Measurements from ENCODE around the gene BOK. TPM values are rescaled to one million over a fixed set of nuclear protein-coding genes. Genes with fewer than 3 reads are reported as not detected.

Gene BOK
- total RNA-seq, 1 donor from 2014 or later: 13.8 TPM

DNA sequence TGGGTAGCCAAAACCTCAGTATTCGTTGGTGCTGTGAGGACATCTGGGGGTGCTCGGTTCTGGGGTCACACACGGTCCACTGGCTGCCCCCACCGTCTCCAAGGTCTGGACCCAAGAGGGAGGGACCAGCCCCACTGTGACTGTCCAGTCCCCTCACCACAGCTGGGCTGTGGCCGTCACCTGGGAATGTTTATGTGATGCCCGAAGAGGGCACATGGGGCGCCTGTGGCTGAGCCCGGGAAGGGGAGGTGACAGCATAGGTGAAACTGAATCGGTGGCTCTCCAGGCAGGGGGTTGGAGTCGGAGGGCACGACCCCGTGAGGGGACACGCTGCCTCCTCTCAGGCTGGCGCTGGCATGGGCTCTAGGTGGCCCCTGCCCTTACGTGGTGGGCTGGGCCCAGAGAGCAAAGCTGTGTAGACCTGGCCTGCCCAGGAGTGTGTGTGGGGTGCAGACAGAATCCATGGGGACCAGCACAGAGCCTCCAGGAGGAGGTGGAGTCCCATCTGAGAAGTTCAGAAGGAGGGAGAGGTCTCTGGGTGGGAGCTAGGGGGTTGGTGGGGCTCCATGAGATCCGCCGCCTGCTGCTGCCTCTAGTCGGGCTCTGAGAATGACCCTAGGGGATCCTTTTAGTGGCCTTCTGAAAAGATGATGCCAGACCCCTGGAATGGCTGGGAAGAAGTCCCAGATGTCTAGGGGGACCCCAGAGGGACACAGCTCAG, 1.8 kb downstream of the BOK start:
- Mint-ChIP-seq H3K9me3 (ENCODE audit: unreplicated experiment) (peaks cover 13% of the 10 kb centered on the region), H3K36me3 (ENCODE audit: unreplicated experiment) (peaks cover 19% of the 10 kb centered on the region), H3K4me3 (ENCODE audit: unreplicated experiment) (peak overlapping the region; percentile 57), H3K27ac (ENCODE audit: unreplicated experiment) (no peak overlapping the region), H3K4me1 (ENCODE audit: low read depth, unreplicated experiment) (no peaks in the 10 kb centered on the region), H3K27me3 (ENCODE audit: unreplicated experiment) (peaks cover 13% of the 10 kb centered on the region)
- no peak for DNase-seq
- TF ChIP-seq, protein P1, sequence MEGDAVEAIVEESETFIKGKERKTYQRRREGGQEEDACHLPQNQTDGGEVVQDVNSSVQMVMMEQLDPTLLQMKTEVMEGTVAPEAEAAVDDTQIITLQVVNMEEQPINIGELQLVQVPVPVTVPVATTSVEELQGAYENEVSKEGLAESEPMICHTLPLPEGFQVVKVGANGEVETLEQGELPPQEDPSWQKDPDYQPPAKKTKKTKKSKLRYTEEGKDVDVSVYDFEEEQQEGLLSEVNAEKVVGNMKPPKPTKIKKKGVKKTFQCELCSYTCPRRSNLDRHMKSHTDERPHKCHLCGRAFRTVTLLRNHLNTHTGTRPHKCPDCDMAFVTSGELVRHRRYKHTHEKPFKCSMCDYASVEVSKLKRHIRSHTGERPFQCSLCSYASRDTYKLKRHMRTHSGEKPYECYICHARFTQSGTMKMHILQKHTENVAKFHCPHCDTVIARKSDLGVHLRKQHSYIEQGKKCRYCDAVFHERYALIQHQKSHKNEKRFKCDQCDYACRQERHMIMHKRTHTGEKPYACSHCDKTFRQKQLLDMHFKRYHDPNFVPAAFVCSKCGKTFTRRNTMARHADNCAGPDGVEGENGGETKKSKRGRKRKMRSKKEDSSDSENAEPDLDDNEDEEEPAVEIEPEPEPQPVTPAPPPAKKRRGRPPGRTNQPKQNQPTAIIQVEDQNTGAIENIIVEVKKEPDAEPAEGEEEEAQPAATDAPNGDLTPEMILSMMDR (IDR thresholded peaks at IDR 0.05; ENCODE audit: partially characterized antibody, unreplicated experiment): no peak

DNA sequence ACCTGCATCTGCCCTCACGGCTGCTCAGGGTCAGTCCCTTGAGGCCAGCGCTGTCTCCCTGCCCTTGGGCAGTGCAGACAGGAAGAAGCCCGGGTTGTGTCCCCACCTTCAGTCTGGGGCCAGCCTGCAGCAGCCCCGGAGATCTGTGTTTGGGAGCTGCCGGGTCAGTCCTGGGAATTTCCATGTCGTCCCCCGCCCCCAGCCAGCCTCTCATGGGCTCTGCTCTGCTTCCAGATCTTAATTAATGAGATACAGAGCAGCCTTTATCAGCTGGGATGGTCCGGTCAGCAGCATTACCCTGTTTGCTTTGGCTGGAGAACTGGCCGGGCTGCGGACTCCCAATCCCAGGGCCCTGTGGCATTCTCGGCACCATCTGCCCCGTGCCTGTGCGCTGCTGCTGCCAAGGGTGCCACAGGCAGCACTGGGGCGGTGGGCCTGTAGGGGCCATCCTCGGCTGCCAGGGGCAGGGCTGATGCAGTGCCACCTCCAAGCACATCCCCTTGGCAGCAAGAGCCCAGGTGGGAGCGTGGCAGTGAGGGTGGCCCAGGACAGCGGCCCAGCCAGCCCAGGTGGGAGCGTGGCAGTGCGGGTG, 2.4 kb downstream of the BOK start:
- H3K4me3 Mint-ChIP-seq (ENCODE audit: unreplicated experiment): no peak overlapping the region
- H3K27ac Mint-ChIP-seq (ENCODE audit: unreplicated experiment): no peak overlapping the region
- TF ChIP-seq, protein P1 (IDR thresholded peaks at IDR 0.05; ENCODE audit: partially characterized antibody, unreplicated experiment): no peak
- H3K36me3 Mint-ChIP-seq (ENCODE audit: unreplicated experiment): peaks cover 19% of the 10 kb centered on the region
- H3K9me3 Mint-ChIP-seq (ENCODE audit: unreplicated experiment): peaks cover 11% of the 10 kb centered on the region
- peaks cover 12% of the 10 kb centered on the region for H3K27me3 Mint-ChIP-seq (ENCODE audit: unreplicated experiment)
- H3K4me1 Mint-ChIP-seq (ENCODE audit: low read depth, unreplicated experiment): no peaks in the 10 kb centered on the region
- no peak for DNase-seq

DNA sequence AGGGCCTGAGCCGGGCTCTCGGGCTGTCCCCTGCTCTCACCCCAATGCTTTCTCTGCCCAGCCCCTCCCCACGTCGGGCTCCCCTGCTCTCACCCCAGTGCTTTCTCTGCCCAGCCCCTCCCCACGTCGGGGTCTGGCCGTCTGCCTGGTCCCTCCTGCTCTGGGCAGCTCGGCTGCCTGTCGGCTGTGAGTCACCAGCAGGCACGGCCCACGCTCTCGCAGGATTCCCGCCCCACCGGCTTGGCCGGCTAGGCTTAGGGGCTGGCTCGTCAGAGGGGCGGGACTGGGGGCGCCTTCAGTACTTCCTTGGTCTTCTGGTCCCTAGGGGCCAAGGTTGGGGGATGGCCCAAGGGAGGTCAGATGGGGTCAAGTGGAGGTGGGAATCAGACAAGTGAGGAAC, 3.3 kb downstream of the BOK start:
- H3K27ac Mint-ChIP-seq (ENCODE audit: unreplicated experiment): no peak overlapping the region
- H3K36me3 Mint-ChIP-seq (ENCODE audit: unreplicated experiment): peaks cover 16% of the 10 kb centered on the region
- DNase-seq: no peak
- peaks cover 12% of the 10 kb centered on the region for H3K27me3 Mint-ChIP-seq (ENCODE audit: unreplicated experiment)
- H3K4me1 Mint-ChIP-seq (ENCODE audit: low read depth, unreplicated experiment): no peaks in the 10 kb centered on the region
- TF ChIP-seq, protein P1 (IDR thresholded peaks at IDR 0.05; ENCODE audit: partially characterized antibody, unreplicated experiment): no peak
- peaks cover 11% of the 10 kb centered on the region for H3K9me3 Mint-ChIP-seq (ENCODE audit: unreplicated experiment)
- no peak overlapping the region for H3K4me3 Mint-ChIP-seq (ENCODE audit: unreplicated experiment)

DNA sequence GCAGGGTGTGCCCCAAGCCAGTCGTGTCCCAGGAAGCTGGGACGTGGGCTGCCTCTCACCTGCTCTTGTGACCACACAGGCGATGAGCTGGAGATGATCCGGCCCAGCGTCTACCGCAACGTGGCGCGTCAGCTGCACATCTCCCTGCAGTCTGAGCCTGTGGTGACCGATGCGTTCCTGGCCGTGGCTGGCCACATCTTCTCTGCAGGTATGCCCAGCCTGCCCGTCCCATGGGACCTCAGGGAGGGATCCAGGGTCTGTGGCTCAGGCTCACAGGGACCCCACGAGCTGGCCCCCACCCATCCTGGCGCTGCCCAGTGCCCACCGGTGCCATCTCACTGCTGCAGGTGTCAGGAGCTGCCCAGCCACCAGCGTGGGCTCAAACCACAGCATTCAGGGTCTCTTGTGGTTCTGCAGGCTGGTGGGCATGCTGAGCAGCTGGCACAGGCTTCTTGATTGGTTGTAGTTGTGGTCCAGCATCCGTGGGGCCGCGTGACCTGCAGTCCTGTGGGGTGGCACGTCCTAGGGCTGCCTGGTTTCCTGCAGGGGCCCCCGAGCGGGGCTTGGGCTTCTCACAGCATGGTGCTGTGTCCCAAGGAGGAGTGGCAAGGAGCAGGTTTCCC, 3.8 kb downstream of the BOK start:
- DNase-seq: no peak
- Mint-ChIP-seq H3K9me3 (ENCODE audit: unreplicated experiment) (peaks cover 9% of the 10 kb centered on the region), H3K4me1 (ENCODE audit: low read depth, unreplicated experiment) (no peaks in the 10 kb centered on the region), H3K27ac (ENCODE audit: unreplicated experiment) (no peak overlapping the region), H3K27me3 (ENCODE audit: unreplicated experiment) (peaks cover 12% of the 10 kb centered on the region), H3K4me3 (ENCODE audit: unreplicated experiment) (no peak overlapping the region), H3K36me3 (ENCODE audit: unreplicated experiment) (peaks cover 10% of the 10 kb centered on the region)
- TF ChIP-seq, protein P1 (IDR thresholded peaks at IDR 0.05; ENCODE audit: partially characterized antibody, unreplicated experiment): no peak

DNA sequence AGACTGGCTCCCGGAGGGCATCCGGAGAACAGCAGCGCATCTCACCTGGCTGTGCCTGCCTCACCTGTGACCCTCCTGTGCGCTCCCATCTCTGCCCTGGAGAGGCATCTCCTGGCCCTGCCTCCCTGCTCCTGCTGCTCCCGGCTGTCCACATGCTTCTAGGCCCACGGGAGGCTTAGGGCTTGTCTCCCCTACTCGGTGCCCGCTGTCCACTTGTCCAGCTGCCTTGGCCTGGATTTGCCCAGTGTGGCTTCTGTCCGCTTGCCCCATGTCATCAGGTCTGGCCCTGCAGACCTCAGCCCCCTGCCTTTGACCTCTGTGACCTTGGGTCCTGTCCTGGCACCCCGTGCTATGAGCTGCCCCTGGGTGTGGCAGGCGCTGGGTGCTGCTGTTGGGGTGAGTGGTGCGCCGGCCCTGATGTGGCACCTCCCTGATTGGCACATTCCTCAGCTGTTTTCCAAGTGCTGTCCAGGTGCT, 4.5 kb downstream of the BOK start:
- Mint-ChIP-seq H3K27ac (ENCODE audit: unreplicated experiment) (no peak overlapping the region), H3K27me3 (ENCODE audit: unreplicated experiment) (peaks cover 12% of the 10 kb centered on the region), H3K36me3 (ENCODE audit: unreplicated experiment) (peaks cover 3% of the 10 kb centered on the region), H3K4me1 (ENCODE audit: low read depth, unreplicated experiment) (no peaks in the 10 kb centered on the region), H3K9me3 (ENCODE audit: unreplicated experiment) (peaks cover 2% of the 10 kb centered on the region), H3K4me3 (ENCODE audit: unreplicated experiment) (no peak overlapping the region)
- no peak for DNase-seq
- TF ChIP-seq, protein P1 (IDR thresholded peaks at IDR 0.05; ENCODE audit: partially characterized antibody, unreplicated experiment): no peak
